ENCODE results near the gene NCMAP.
"Not testable (repeated sequence)": the region's sequence is repeated elsewhere in the genome, so short reads cannot be mapped to it uniquely, and the experiment has no call there.

The NCMAP gene

GRCh38 chr1:24555591-24556413 is at the start of gene NCMAP:
NCMAP (plus strand) TSS chr1:24556087; CDS start chr1:24595431, 39,344 bp downstream.
- peak; percentile 65 for DNase-seq

DNA sequence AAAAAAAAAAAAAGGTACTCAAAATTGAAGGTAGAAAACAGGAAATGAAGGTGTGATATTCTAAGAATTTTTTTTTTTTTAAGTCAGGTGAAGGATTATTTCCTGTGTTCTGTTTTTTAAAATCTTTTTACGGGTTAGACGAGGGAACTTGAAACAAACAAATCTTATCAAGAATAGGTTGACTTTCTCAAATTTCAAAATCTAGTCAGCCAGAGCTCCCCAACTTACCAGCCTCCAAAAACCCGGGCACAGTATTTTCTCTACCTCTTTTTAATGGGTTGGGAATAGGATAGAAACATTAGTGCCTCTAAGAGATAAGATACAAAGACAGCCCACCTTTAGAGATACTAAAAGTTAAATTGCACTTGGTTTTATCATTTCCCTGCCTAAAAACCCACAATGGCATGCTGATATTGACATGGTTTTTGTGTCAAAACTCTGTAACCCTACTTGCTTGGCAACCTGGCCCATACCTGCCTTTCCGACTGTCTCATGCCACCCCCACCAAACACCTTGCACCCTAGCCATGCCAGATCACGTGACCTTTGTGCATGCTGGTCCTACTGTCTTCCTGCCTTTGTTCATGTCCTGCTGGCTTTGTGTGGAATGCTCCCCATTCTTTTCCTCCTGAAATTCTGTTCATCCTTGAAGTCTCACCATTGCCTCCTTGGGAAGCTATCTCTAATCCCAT is 49.1 kb upstream of the NCMAP start:
- DNase-seq, result no peak

- DNase-seq, result no peak
Observed at GRCh38 chr1:24507405-24507804, 48.5 kb upstream of the NCMAP start.

DNA sequence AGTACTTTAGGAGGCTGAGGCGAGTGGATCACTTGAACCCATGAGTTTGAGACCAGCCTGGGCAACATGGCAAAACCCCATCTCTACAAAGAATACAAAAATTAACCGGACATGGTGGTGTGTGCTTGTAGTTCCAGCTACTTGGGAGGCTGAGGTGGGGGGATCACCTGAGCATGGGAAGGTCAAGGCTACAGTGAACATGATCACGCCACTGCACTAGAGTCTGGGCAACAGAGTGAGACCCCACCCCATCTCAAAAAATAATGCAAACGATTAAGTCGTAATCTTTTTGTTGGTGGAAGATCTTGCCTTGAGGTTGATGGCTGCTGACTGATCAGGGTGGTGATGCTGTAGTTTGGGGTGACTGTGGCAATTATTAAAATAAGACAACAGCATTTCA is 47.0 kb upstream of the NCMAP start:
- no peak for DNase-seq

- DNase-seq, result no peak
Observed at GRCh38 chr1:24513706-24514105, 42.2 kb upstream of the NCMAP start.

DNA sequence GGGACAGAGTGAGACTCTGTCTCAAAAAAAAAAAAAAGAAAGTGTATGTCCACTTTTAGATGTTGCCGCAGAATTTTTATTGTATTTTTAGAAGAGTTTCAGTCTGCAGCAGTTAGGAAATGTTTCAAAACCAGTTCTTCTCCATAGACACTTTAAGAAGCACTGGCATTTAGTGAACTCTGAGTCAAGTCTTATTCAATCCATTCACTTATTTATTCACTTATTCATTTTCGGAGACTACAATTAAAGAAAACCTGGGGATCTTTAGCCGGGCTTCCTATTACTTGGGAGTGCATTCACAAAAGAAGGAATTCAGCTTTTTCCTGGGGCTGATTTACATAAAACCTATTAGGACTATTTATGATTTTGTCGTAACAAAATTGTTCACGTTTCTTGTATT is 40.9 kb upstream of the NCMAP start:
- no peak for DNase-seq

GRCh38 chr1:24515671-24516209 is 40.1 kb upstream of the NCMAP start:
- not testable (repeated sequence) for DNase-seq

GRCh38 chr1:24516506-24516905 is 39.4 kb upstream of the NCMAP start:
- no peak for DNase-seq

GRCh38 chr1:24517898-24518297 is 38.0 kb upstream of the NCMAP start:
- no peak for DNase-seq

- not testable (repeated sequence) for DNase-seq
Observed at GRCh38 chr1:24520282-24520681, 35.6 kb upstream of the NCMAP start.

DNA sequence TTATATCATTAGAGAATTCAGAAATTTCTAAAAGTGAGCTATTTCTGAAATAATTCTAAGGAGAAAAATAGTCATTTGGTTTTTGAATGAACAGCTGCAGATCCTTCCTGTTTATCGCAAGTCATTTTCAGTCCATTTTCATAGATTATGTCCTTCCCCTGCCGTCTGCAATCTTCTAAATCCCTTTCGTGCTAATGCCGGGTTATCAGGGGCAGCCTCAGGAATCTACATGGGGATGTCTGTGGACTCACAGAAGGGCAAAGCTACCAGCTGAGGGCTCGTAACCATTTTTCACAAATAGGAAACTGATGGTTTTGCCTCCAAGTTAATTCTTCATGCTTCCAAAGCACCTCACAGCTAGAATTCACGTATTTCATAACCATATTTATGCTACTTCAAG is 30.3 kb upstream of the NCMAP start:
- no peak for DNase-seq

- DNase-seq, result no peak
Observed at GRCh38 chr1:24526045-24526444, 29.8 kb upstream of the NCMAP start.

DNA sequence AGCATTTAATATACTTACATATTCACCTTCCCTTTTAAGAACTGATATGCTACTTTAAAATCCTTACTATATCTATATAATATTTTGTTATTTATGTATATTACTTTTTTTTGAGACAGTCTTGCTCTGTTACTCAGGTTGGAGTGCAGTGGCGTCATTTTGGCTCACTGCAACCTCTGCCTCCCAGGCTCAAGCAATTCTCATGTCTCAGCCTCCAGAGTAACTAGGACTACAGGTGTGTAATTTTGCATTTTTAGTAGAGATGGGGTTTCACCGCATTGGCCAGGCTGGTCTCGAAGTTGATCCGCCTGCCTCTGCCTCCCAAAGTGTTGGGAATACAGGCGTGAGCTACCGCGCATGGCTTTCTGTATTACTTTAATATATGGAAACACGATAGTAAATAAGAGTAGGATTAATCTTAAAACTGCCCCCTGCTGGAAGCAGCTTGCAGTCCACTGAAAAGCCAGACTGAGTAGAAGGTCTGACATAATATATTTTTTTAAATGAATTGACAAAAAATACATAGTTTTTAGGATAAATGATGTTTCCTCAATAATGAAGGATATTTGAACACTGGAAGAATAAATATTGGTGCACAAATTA is 28.8 kb upstream of the NCMAP start:
- DNase-seq, result no peak

- peak; percentile 10 for DNase-seq
Observed at GRCh38 chr1:24528744-24529143, 27.1 kb upstream of the NCMAP start.

DNA sequence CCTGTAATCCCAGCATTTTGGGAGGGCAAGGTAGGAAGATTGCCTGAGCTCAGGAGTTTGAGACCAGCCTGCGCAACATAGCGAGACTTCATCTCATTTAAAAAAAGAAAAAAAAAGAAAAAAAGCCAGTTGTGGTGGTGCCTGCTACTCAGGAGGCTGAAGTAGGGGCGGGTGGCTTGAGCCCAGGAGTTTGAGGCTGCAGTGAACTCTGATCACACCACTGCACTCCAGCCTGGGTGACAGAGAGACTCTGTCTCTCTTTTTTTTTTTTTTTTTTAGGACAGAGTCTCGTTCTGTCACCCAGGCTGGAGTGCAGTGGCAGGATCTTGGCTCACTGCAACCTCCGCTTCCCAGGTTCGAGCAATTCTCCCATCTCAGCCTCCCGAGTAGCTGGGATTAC is 26.6 kb upstream of the NCMAP start:
- DNase-seq, result not testable (repeated sequence)

DNA sequence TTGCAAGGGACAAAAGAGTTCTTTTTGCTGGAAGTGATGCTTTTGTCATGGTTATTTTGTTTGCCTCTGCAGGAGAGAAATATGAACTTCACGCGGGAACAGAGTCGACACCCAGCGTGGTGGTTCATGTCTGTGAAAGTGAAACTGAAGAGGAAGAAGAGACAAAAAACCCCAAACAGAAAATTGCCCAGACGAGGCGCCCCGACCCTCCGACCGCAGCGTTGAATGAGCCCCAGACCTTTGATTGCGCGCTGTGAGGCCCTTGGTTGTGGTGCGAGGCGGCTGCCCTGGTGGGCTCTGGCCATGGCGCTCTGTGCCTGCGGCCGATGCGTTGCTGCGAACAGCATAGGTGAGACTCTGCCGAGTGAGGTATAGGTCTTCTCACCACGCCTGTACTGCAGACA is 20.9 kb upstream of the NCMAP start:
- no peak for DNase-seq

DNA sequence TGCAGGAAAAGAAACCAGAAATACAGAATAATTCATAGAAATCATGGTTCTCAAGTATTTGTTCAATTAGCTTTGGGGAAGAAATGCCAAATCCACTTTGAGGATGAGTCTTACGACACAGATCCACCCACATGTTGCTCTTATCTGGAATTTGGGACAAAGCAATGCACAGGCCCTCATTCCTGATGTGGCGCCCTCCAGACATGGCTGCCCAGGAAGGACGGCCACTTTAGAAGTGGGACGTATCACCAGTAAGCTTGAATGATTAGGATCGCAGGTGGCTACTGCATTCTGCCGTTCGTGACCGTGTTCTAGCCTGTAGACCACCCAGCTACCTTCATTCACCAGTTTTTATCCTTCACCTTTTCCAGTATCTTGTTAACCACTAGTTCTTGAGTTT is 20.1 kb upstream of the NCMAP start:
- no peak for DNase-seq

DNA sequence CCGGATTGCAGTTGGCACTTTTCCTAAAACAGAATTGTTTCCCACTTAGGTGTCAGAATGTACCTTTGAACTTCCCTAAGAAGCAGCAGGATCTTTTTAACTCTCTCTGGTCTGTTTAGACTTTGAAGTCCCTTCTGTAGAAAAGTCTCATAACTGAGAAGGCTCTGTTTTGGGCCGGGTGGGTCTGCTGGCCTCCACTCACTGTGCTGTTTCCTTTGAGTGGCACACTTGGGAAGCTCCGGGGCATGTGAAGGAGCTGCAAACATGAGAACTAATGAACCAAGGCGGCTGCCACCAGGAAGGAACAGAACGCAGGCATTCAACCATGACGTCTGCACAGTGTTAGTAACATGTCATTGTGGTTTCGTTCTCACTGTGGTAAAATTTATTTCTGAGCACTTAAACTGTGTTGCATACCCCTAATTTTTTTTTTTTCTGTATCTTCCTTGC is 19.5 kb upstream of the NCMAP start:
- peak; percentile 84 for DNase-seq

DNA sequence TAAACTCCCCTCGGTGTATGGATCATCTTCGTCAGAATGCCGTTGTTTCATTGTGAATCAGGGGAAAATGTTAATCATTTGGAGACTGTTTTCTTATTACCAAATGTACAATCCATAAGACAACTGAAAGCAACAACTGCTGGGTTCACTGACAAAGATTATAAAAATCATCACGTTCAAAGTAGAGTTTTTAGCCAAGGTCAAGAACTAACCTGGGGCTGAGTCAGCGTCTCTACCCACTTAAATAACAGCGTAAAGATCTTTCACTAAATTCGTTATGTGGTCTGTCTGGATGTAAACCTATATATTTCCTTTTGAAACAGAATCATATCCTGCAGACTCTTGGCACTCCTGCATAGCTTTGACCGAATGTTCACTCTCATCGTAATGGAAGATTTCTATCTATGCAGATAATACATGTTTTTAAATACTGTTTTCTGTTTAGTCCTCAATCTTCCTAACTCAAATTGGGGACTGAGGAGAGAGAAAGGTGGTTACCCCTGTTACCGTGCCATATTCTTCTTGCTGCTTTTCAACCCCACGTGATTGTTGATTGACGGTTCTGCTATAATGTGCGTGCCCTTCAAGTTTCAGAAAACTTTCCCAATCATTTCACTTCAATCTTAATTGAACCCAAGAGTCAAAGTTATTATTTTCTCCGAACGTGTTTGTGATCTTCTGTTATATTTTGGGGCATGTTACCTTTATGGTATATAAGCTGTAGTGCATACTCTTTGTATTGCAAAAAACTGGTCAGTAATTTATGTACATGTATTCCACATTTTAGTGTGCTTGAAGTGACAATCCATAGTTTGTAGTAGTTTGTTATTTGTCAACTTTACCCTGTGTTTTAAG is 15.6 kb upstream of the NCMAP start:
- DNase-seq, result no peak

DNA sequence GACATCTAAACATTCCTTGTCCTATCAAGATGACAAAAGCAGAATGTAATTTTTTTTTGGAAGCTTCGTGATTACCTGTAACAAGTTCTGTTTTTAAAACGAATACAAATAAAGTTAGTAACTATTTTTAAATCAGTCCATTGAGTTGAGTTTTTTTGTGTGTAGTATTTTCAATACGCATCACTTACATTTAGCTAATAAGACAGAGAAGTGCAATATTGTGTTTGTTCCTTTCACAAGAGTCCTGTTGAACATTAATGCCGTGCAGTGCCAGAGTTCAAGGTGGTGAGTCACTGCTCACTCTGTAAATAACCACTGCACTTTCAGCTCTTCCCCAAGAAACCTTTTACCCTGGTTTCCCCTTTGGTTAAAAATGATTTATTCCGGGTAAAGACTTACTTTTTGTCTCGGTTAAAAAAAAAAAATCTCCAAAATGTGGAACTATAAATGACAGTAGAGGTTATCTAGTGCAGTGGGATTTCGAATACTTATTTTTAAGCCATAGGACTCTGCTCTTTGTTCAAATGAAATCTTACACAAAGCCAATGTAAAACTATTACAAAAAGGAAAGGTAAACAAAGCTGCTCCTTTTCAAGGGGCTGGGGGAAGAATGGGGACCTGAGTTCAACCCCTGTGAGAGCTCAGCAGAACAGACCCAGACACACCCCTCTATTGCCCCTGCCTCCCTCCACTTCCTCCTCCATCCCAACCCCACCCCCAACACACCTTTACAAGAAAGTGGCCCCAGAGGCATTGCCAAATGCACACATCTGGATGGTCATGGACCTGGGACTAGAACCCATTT is 14.8 kb upstream of the NCMAP start:
- DNase-seq, result peak; percentile 21

DNA sequence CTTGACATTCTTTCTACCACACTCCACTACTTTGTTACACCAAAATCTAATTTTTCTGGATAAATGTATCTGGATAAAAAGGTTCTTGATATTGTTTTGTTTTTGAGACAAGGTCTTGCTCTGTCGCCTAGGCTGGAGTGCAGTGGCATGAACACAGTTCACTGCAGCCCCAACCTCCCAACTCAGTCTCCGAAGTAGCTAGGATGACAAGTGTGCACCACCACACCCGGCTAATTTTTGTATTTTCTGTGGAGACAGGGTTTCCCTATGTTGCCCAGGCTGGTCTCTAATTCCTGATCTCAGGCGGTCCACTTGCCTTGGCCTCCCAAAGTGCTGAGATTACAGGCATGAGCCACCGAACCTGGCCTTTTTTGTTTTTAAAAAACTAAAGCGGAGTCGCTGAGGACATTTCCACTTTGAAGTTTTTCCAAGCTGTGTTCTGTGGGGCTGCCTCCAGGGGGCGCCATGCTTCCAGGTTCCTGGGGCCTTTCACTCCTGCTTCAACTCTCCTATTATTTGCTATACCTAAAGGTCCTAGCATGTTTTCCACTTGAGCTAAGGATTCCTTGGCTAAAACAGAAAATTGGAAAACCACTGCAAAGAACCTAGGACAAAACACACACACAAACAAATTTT is 14.1 kb upstream of the NCMAP start:
- no peak for DNase-seq

Data from DMS79 treated with DMSO at 0.1 percent for 48 hours (cell line).